ENCODE measurements around the gene NAA50. TPM values are rescaled to one million over a fixed set of nuclear protein-coding genes. Genes with fewer than 3 reads are reported as not detected.

Gene NAA50
- 100 to 1,000 TPM in 1 of 2 donors, 10 to 100 TPM in 1; 90.5 to 105 TPM for total RNA-seq

DNA sequence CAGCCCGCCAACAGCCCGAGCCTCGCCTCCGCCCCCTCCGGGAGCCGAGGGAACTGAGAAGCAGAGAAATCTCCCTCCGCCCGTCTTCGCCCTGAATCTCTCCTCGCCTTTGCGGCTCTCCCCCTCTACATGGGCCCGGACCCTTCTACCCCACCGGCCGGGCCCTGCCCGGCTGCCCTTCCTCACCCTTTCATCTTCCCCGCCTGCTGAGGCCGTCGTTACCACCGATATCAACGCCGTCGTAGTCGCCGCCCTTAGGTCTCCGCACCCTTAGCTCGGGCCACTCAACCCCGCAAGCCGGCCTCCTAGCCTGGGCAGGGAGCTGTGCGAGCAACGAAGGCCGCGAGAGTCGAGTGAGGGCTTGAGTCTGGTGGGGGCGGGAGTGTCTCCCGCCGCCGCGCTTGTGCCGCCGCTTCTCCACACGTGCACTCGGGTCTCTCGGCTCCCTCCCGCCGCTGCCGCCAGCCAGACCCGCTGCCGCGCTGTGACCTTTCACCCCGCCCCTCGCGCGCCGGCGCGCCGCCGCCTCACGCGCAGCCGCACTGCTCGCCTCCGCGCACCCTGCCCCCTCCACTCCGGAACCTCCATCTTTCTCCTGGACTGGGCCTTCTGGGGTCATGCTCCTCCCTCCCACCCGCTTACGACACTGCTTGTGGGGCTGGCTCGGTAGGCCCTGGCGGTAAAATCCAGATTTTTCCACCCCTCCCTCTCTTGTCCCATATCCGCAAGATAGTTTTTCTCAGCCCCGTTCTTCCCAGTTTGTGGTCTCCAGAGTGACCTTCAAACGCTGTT lies at the start of gene NAA50:
TSS of gene NAA50 (minus strand) at position 494 of the 792 bp plus-strand sequence. CDS start at position 194, 300 bp downstream.
- peak within 1 kb of the TSS; percentile 95 to 98 for H3K4me3 Mint-ChIP-seq
- peaks cover 9 to 16% of the 10 kb centered on the region in 2 donors for H3K36me3 Mint-ChIP-seq (ENCODE audit: insufficient read depth in 2 of 2)
- H3K27me3 Mint-ChIP-seq (ENCODE audit: low read depth): no peaks in the 10 kb centered on the region
- H3K9me3 Mint-ChIP-seq: no peaks in the 10 kb centered on the region
- H3K27ac Mint-ChIP-seq: peak within 1 kb of the TSS; percentile 100
- ATAC-seq (replicated peaks in 1 of 2) (peak; percentile 74 to 76), DNase-seq (peak; percentile 91 to 94)
- peaks cover 71% of the 10 kb centered on the region for H3K4me1 Mint-ChIP-seq (ENCODE audit: low read depth)

DNA sequence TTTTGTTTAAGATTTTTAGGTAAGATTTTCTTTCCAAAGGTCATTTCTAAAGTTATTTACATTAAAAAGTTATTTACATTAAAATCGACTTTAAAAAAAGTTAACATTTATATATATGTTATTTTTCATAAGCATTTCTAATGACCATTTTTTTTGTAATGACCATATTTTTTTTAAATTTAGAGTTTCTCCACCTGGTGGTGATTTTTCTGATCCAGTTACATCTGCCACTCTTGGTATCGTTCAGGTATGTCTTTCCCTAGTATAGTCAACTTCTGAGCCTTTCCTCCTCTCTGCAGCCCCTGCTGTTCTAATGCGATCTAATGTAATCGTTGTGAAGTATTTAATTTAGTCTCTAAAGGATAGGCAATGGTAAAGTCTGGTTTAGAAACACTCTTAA lies 49.6 kb upstream of the NAA50 start:
- H3K36me3 Mint-ChIP-seq (ENCODE audit: insufficient read depth in 2 of 2): peaks cover 0 to 6% of the 10 kb centered on the region in 2 donors
- no peaks in the 10 kb centered on the region for H3K27me3 Mint-ChIP-seq (ENCODE audit: low read depth)
- no peaks in the 10 kb centered on the region for H3K9me3 Mint-ChIP-seq
- H3K4me3 Mint-ChIP-seq: no peak overlapping the region
- DNase-seq (no peak), ATAC-seq (replicated peaks in 1 of 2) (no peak)
- H3K27ac Mint-ChIP-seq: no peak overlapping the region
- no peaks in the 10 kb centered on the region for H3K4me1 Mint-ChIP-seq (ENCODE audit: low read depth)

DNA sequence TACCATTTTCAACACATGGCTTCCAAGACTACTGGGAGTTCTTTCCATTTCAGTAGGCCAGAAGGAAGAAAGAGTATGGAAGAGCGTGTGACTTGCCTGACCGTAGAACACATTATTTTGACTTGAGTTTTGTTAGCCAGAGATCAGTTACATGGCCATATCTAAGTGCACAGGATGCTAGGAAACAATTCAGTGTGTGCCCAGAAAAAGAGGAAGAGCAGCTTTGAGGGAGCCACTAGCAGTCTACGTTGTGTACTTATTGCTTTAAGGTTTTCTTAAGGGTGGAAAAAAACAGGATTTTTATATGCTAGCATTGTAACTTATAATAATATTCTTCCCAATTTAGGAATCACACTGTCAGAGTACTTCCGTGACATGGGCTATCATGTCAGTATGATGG lies 48.5 kb upstream of the NAA50 start:
- DNase-seq: no peak
- Mint-ChIP-seq H3K9me3 (no peaks in the 10 kb centered on the region), H3K36me3 (ENCODE audit: insufficient read depth in 2 of 2) (peaks cover 0 to 2% of the 10 kb centered on the region in 2 donors), H3K4me1 (ENCODE audit: low read depth) (no peaks in the 10 kb centered on the region), H3K27ac (no peak overlapping the region), H3K4me3 (no peak overlapping the region), H3K27me3 (ENCODE audit: low read depth) (no peaks in the 10 kb centered on the region)
- no peak for ATAC-seq (replicated peaks in 1 of 2)

DNA sequence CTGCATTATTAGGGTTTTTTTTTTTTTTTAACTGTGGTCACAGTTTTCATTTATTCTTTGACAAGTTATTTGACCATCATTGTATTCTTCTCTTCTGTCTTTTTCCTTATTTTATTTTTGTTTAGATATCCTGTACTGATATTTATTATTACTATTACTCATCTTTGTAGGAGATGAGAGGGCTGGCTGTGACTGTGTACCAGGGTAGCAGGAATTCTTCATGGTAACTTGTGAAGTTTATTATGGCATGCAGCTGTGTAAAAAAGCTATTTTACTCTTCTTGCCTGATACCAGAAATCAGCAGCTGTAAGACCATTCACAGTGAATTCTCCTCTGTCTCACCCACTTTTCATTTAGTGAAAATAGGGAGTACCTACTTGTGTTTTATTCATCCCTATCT lies 45.3 kb upstream of the NAA50 start:
- no peak for ATAC-seq (replicated peaks in 1 of 2)
- H3K4me3 Mint-ChIP-seq: no peak overlapping the region
- no peak for DNase-seq
- peak overlapping the region; percentile 56 for H3K27ac Mint-ChIP-seq
- no peaks in the 10 kb centered on the region for H3K27me3 Mint-ChIP-seq (ENCODE audit: low read depth)
- H3K4me1 Mint-ChIP-seq (ENCODE audit: low read depth): no peaks in the 10 kb centered on the region
- H3K36me3 Mint-ChIP-seq (ENCODE audit: insufficient read depth in 2 of 2): peaks cover 0 to 2% of the 10 kb centered on the region in 2 donors
- H3K9me3 Mint-ChIP-seq: no peaks in the 10 kb centered on the region

DNA sequence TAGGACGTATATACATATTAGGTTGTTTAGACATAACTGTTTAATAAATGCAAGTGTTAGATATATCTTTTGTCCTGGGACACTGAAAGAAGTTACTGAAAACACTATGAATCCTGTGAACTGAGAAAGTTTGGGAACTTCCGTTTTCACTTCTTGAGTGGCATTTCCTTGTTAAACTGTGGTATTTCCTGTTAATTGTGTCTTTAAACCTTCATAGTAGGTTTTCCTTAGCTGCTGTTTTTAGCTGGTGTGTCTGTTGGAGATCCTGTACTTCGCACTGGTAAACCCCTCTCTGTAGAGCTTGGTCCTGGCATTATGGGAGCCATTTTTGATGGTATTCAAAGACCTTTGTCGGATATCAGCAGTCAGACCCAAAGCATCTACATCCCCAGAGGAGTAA lies 37.9 kb upstream of the NAA50 start:
- no peaks in the 10 kb centered on the region for H3K36me3 Mint-ChIP-seq (ENCODE audit: insufficient read depth in 2 of 2)
- H3K9me3 Mint-ChIP-seq: no peaks in the 10 kb centered on the region
- no peaks in the 10 kb centered on the region for H3K27me3 Mint-ChIP-seq (ENCODE audit: low read depth)
- no peaks in the 10 kb centered on the region for H3K4me1 Mint-ChIP-seq (ENCODE audit: low read depth)
- no peak for ATAC-seq (replicated peaks in 1 of 2)
- H3K4me3 Mint-ChIP-seq: no peak overlapping the region
- H3K27ac Mint-ChIP-seq: no peak overlapping the region
- DNase-seq: no peak

DNA sequence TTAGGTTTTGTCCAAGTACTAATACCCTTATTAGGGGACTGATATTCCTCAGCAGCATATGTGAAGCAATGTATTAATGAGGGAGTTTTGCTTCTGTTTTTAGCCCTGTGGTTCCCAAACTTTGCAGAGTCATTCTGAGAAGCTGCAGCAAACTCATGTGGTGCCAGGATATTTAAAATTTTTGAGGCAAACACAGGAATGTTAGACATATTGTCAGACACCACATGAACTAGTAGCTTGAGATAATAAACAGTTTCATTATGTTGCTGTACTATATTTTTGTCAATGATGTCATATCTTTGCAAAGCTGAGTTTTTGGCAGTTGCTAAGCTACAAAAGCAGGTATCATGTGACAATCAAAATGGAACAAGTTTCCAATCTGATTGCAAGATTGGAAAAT lies 37.4 kb upstream of the NAA50 start:
- DNase-seq (no peak), ATAC-seq (replicated peaks in 1 of 2) (no peak)
- Mint-ChIP-seq H3K4me3 (no peak overlapping the region), H3K9me3 (no peaks in the 10 kb centered on the region), H3K4me1 (ENCODE audit: low read depth) (no peaks in the 10 kb centered on the region), H3K27me3 (ENCODE audit: low read depth) (no peaks in the 10 kb centered on the region), H3K36me3 (ENCODE audit: insufficient read depth in 2 of 2) (no peaks in the 10 kb centered on the region), H3K27ac (no peak overlapping the region)

DNA sequence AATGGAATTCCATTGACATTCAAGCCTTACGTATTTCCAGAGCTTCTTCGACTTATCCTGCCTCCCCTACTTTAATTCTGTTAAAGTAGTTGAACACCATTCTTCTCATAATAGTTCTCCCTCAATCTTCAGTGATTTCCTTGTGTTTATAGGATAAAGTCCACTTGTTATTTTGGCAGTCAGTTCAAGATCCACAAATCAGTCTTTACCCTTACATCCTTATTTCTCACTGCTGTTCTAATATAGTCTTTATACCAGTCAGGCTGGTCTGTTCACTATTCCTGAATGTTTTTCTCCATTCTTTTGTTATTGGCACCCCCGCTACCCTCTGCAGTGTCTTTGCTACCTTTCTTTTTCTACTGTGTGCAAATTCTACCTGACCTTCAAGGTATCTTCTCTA lies 30.5 kb upstream of the NAA50 start:
- Mint-ChIP-seq H3K27me3 (ENCODE audit: low read depth) (no peaks in the 10 kb centered on the region), H3K4me1 (ENCODE audit: low read depth) (peaks cover 12% of the 10 kb centered on the region), H3K36me3 (ENCODE audit: insufficient read depth in 2 of 2) (no peaks in the 10 kb centered on the region), H3K9me3 (no peaks in the 10 kb centered on the region), H3K27ac (no peak overlapping the region), H3K4me3 (no peak overlapping the region)
- no peak for DNase-seq
- ATAC-seq (replicated peaks in 1 of 2): no peak

DNA sequence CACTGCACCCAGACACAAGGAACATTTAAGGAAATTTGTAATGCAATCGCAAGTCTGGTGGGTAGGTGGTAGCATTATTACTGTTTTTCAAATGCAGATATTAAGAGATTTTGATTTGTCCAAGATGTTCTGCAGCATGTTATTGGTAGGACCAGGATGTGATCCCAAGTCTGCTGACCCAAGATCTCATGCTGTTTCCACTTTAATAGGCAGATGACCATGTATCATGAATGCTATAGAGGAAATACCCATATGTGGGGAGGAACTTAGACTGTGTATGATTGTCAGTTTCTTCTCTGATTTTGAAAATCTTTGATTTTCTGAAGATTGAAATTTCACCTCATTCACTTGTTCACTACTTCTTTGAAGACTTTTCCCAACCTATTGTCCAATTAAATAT lies 29.5 kb upstream of the NAA50 start:
- Mint-ChIP-seq H3K4me3 (no peak overlapping the region), H3K27me3 (ENCODE audit: low read depth) (no peaks in the 10 kb centered on the region), H3K9me3 (no peaks in the 10 kb centered on the region), H3K36me3 (ENCODE audit: insufficient read depth in 2 of 2) (no peaks in the 10 kb centered on the region), H3K4me1 (ENCODE audit: low read depth) (peaks cover 12% of the 10 kb centered on the region), H3K27ac (no peak overlapping the region)
- no peak for ATAC-seq (replicated peaks in 1 of 2)
- no peak for DNase-seq

DNA sequence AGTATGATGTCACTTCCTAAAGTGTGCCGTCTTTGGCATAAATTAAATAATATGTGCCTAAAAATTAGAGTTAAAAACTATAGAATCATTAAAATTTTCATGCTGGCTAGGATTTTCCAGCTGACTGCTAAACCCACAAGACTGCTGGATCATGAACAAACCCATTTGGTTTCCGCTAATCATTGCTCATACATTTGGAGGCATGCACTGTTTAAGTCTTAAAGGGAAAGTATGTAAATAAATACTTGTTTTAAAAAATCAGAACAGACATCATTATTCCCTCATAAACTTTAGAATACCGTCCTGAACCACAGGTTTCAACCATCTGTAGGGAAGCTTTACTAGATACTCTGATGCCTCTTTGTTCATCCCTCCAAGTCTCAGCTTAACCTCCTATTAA lies 27.3 kb upstream of the NAA50 start:
- H3K27ac Mint-ChIP-seq: no peak overlapping the region
- H3K27me3 Mint-ChIP-seq (ENCODE audit: low read depth): no peaks in the 10 kb centered on the region
- no peak for ATAC-seq (replicated peaks in 1 of 2)
- no peak overlapping the region for H3K4me3 Mint-ChIP-seq
- no peak for DNase-seq
- H3K4me1 Mint-ChIP-seq (ENCODE audit: low read depth): peaks cover 12% of the 10 kb centered on the region
- no peaks in the 10 kb centered on the region for H3K9me3 Mint-ChIP-seq
- no peaks in the 10 kb centered on the region for H3K36me3 Mint-ChIP-seq (ENCODE audit: insufficient read depth in 2 of 2)

DNA sequence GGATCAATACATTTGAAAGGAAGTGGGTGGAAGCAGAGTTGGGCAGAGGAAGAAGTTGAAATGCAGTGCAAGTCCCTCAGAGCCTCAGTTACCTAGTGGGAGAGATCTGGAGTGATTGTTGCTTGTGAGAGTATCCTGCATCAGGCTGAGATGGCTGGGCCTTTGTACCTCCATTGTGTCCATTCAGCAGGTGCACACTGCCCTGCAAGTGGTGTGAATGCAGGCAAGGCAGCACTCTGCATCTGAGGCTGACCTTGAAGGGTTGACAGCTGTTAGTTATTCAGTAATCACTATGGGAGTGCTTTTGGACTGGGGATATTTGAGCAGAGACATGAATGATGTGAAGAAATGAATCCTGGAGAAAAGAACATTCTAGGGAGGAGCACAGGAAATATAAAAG lies 25.9 kb upstream of the NAA50 start:
- ATAC-seq (replicated peaks in 1 of 2) (no peak), DNase-seq (no peak)
- H3K27me3 Mint-ChIP-seq (ENCODE audit: low read depth): no peaks in the 10 kb centered on the region
- no peaks in the 10 kb centered on the region for H3K9me3 Mint-ChIP-seq
- peaks cover 6% of the 10 kb centered on the region for H3K4me1 Mint-ChIP-seq (ENCODE audit: low read depth)
- H3K4me3 Mint-ChIP-seq: no peak overlapping the region
- H3K36me3 Mint-ChIP-seq (ENCODE audit: insufficient read depth in 2 of 2): no peaks in the 10 kb centered on the region
- no peak overlapping the region for H3K27ac Mint-ChIP-seq

DNA sequence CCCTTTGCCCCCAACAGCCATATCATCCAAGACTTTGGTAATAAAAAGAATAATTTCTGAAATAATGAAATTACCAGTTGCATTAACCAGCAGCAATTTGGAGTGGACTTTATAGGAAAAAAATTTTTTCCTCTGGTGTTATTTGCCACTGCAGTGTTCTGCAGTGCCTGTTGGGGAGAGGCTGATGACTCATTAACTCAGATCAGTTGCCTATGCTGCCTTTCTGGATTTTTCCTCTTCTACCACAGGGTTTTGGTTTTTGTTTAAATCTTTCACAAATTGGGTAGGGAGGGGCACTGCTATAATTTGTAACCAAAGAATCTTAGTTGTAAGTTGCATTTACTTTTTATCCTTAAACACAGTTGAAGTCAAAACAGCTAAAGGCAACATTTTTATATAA lies 23.5 kb upstream of the NAA50 start:
- H3K9me3 Mint-ChIP-seq: no peaks in the 10 kb centered on the region
- ATAC-seq (replicated peaks in 1 of 2): no peak
- peaks cover 6% of the 10 kb centered on the region for H3K4me1 Mint-ChIP-seq (ENCODE audit: low read depth)
- H3K27ac Mint-ChIP-seq: no peak overlapping the region
- H3K4me3 Mint-ChIP-seq: no peak overlapping the region
- no peak for DNase-seq
- H3K36me3 Mint-ChIP-seq (ENCODE audit: insufficient read depth in 2 of 2): no peaks in the 10 kb centered on the region
- H3K27me3 Mint-ChIP-seq (ENCODE audit: low read depth): no peaks in the 10 kb centered on the region

DNA sequence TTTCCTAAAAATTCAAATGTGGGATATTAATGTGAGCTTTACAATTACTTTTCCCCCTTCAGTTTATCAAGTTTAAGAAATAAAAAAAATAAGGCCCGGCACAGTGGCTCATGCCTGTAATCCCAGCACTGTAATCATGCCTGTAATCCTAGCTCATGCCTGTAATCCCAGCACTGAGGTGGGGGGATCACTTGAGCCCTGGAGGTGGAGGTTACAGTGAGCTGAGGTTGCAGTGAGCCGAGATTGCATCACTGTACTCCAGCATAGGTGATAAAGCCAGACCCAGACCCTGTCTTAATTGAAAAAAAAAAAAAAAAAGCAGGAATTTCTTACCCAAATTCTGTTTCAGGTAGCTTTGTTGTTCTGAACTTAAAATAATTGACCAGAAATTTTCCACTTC lies 18.6 kb upstream of the NAA50 start:
- ATAC-seq (replicated peaks in 1 of 2): no peak
- DNase-seq: no peak
- Mint-ChIP-seq H3K36me3 (ENCODE audit: insufficient read depth in 2 of 2) (no peaks in the 10 kb centered on the region), H3K27ac (no peak overlapping the region), H3K4me1 (ENCODE audit: low read depth) (no peaks in the 10 kb centered on the region), H3K27me3 (ENCODE audit: low read depth) (no peaks in the 10 kb centered on the region), H3K4me3 (no peak overlapping the region), H3K9me3 (no peaks in the 10 kb centered on the region)

DNA sequence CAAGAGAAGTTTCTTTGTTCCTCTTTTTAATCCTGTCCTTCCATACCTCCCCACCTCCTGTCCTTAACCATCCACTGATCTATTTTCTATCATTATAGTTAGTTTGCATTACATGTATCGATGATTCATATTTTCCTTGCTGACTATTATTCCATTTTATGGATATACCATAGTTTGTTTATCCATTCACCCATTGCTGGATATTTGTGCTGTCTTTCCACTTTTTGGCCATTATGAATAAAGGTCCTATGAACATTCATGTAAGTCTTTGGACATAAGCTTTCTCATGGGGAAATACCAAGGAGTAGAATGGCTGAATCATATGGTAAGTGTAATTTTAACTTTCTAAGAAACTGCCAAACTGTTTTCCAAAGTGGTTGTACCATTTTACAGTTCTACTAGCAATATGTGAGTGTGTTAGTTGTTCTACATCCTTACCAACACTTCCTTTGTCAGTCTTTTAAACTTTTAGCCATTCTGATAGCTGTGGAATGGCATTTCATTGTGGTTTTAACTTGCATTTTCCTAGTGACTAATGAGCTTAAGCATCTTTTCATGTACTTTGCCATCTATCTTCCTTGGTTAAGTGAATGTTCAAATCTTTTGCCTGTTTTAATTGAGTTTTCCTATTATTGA lies 12.5 kb upstream of the NAA50 start:
- DNase-seq (no peak), ATAC-seq (replicated peaks in 1 of 2) (no peak)
- peaks cover 0 to 5% of the 10 kb centered on the region in 2 donors for H3K9me3 Mint-ChIP-seq
- H3K27me3 Mint-ChIP-seq (ENCODE audit: low read depth): no peaks in the 10 kb centered on the region
- H3K4me1 Mint-ChIP-seq (ENCODE audit: low read depth): no peaks in the 10 kb centered on the region
- peaks cover 4 to 7% of the 10 kb centered on the region in 2 donors for H3K36me3 Mint-ChIP-seq (ENCODE audit: insufficient read depth in 2 of 2)
- H3K27ac Mint-ChIP-seq: no peak overlapping the region
- no peak overlapping the region for H3K4me3 Mint-ChIP-seq
